Activated CD4-positive, alpha-beta T cell treated with anti-CD3 and anti-CD28 coated beads for 36 hours (primary cell): ENCODE measurements around the gene DIDO1. TPM values are rescaled to one million over a fixed set of nuclear protein-coding genes. Genes with fewer than 3 reads are reported as not detected.

Source experiments
- ATAC-seq: fragments of 200-7000 bp; cut with Tn5 transposase; one replicate; pipeline ENCODE4 v1.10.0; 2021; ENCODE audit warnings: mild to moderate bottlenecking, moderate library complexity
- CTCF ChIA-PET: fragments of 350-600 bp; sonication (Branson Sonifier 250); formaldehyde crosslinking; loops from one replicate; lab custom pipeline; 2021; ENCODE audit warnings: antibody characterized with exemption; lab: Charles Lee
- POLR2A ChIA-PET: fragments of 350-600 bp; sonication (Branson Sonifier 250); formaldehyde crosslinking; loops from one replicate; lab custom pipeline; 2021; ENCODE audit warnings: antibody characterized with exemption, inconsistent platforms; lab: Charles Lee
- DNase-seq: peaks from one replicate; pipeline ENCODE4 v3.0.0-alpha.2; 2020
- H3K27ac Mint-ChIP-seq: one replicate; pipeline ENCODE4 v1.8.0; 2021; ENCODE audit warnings: mixed read lengths
- H3K27me3 Mint-ChIP-seq: one replicate; pipeline ENCODE4 v1.8.0; 2021; ENCODE audit warnings: mixed read lengths
- H3K36me3 Mint-ChIP-seq: one replicate; pipeline ENCODE4 v1.8.0; 2021; ENCODE audit warnings: low read depth, mixed read lengths
- H3K4me1 Mint-ChIP-seq: one replicate; pipeline ENCODE4 v1.8.0; 2021; ENCODE audit warnings: mixed read lengths
- H3K4me3 Mint-ChIP-seq: one replicate; pipeline ENCODE4 v1.8.0; 2021; ENCODE audit warnings: mild to moderate bottlenecking, moderate library complexity, mixed read lengths
- H3K9me3 Mint-ChIP-seq: one replicate; pipeline ENCODE4 v1.8.0; 2021; ENCODE audit warnings: low read depth, mixed read lengths
- intact Hi-C, 2 experiments: fragments of 100-400 bp; cut with DNase I in 1 of 2; cut with micrococcal nuclease in 1 of 2; formaldehyde crosslinking; loops; one replicate each; pipeline versions ENCODE4 v1.14.2 to v1.15.1; 2022 to 2024; cut with DNase I, micrococcal nuclease
- total RNA-seq, 2 experiments: library from RNA; stranded (reverse); gene quantifications; one replicate each; pipeline ENCODE4 v1.2.3, GENCODE V29; 2021

DIDO1 gene
- total RNA-seq, 2 experiments from 2014 or later = 43.7 to 49.7 TPM

GRCh38 chr20:62968378-62969178 is 42.3 kb upstream of the DIDO1 start:
- H3K27me3 Mint-ChIP-seq = peaks cover 15% of the 10 kb centered on the region
- ChIA-PET CTCF (interaction anchor here (0.6 to 1.4 kb wide), 3 partner anchors 14 to 442 kb away, joined by 3 read pairs; no protein-coding TSS in a partner anchor), POLR2A (no interaction called here)
- no peaks in the 10 kb centered on the region for H3K36me3 Mint-ChIP-seq
- H3K9me3 Mint-ChIP-seq = no peaks in the 10 kb centered on the region
- ATAC-seq (no peak), DNase-seq (no peak)
- H3K27ac Mint-ChIP-seq = no peak overlapping the region
- H3K4me1 Mint-ChIP-seq = peaks cover 12% of the 10 kb centered on the region
- intact Hi-C loops = no loop called here
- no peak overlapping the region for H3K4me3 Mint-ChIP-seq

- no peaks in the 10 kb centered on the region for H3K36me3 Mint-ChIP-seq
- no peak overlapping the region for H3K27ac Mint-ChIP-seq
- no peak for ATAC-seq
- ChIA-PET CTCF (interaction anchor here (0.6 to 1.4 kb wide), 2 partner anchors 15 to 41 kb away, joined by 3 read pairs; no protein-coding TSS in a partner anchor), POLR2A (no interaction called here)
- peaks cover 13% of the 10 kb centered on the region for H3K27me3 Mint-ChIP-seq
- no peaks in the 10 kb centered on the region for H3K9me3 Mint-ChIP-seq
- H3K4me1 Mint-ChIP-seq = peaks cover 12% of the 10 kb centered on the region
- no peak overlapping the region for H3K4me3 Mint-ChIP-seq
- no peak for DNase-seq
- intact Hi-C loops = no loop called here
These were observed 41.5 kb upstream of the DIDO1 start for GRCh38 chr20:62967628-62968351.

GRCh38 chr20:62967149-62967501 is 40.8 kb upstream of the DIDO1 start:
- DNase-seq = no peak
- H3K9me3 Mint-ChIP-seq = no peaks in the 10 kb centered on the region
- no peak overlapping the region for H3K27ac Mint-ChIP-seq
- H3K36me3 Mint-ChIP-seq = no peaks in the 10 kb centered on the region
- H3K4me3 Mint-ChIP-seq = no peak overlapping the region
- ChIA-PET CTCF (no interaction called here), POLR2A (no interaction called here)
- H3K4me1 Mint-ChIP-seq = peaks cover 8% of the 10 kb centered on the region
- H3K27me3 Mint-ChIP-seq = peaks cover 10% of the 10 kb centered on the region
- intact Hi-C loops = no loop called here
- ATAC-seq = no peak

- ATAC-seq (no peak), DNase-seq (no peak)
- H3K27ac Mint-ChIP-seq = no peak overlapping the region
- CTCF ChIA-PET = no interaction called here
- peaks cover 2% of the 10 kb centered on the region for H3K4me1 Mint-ChIP-seq
- H3K9me3 Mint-ChIP-seq = no peaks in the 10 kb centered on the region
- POLR2A ChIA-PET = no interaction called here
- no peak overlapping the region for H3K4me3 Mint-ChIP-seq
- peaks cover 3% of the 10 kb centered on the region for H3K27me3 Mint-ChIP-seq
- no peaks in the 10 kb centered on the region for H3K36me3 Mint-ChIP-seq
- intact Hi-C loops = no loop called here
These were observed 40.2 kb upstream of the DIDO1 start for GRCh38 chr20:62966212-62967148.

GRCh38 chr20:62965363-62965771 is 39.1 kb upstream of the DIDO1 start:
- ChIA-PET CTCF (interaction anchor here (0.8 to 1.0 kb wide), 2 partner anchors 10 to 44 kb away, joined by 5 read pairs; no protein-coding TSS in a partner anchor), POLR2A (no interaction called here)
- DNase-seq (no peak), ATAC-seq (no peak)
- H3K27me3 Mint-ChIP-seq = no peaks in the 10 kb centered on the region
- H3K36me3 Mint-ChIP-seq = no peaks in the 10 kb centered on the region
- no peaks in the 10 kb centered on the region for H3K9me3 Mint-ChIP-seq
- no peak overlapping the region for H3K4me3 Mint-ChIP-seq
- H3K4me1 Mint-ChIP-seq = no peaks in the 10 kb centered on the region
- no peak overlapping the region for H3K27ac Mint-ChIP-seq
- intact Hi-C loops = no loop called here

- H3K9me3 Mint-ChIP-seq = no peaks in the 10 kb centered on the region
- ChIA-PET POLR2A (no interaction called here), CTCF (interaction anchor here (0.8 to 1.0 kb wide), 2 partner anchors 10 to 45 kb away, joined by 5 read pairs; no protein-coding TSS in a partner anchor)
- ATAC-seq (no peak), DNase-seq (no peak)
- H3K4me1 Mint-ChIP-seq = no peaks in the 10 kb centered on the region
- intact Hi-C loops = no loop called here
- H3K36me3 Mint-ChIP-seq = no peaks in the 10 kb centered on the region
- H3K27ac Mint-ChIP-seq = no peak overlapping the region
- no peak overlapping the region for H3K4me3 Mint-ChIP-seq
- H3K27me3 Mint-ChIP-seq = no peaks in the 10 kb centered on the region
These were observed 38.4 kb upstream of the DIDO1 start for GRCh38 chr20:62964700-62965099.

GRCh38 chr20:62963614-62964397 is 37.5 kb upstream of the DIDO1 start:
- ChIA-PET POLR2A (no interaction called here), CTCF (interaction anchor here (0.8 kb wide), 1 partner anchor 56 kb away, joined by 4 read pairs; no protein-coding TSS in a partner anchor)
- intact Hi-C loops = no loop called here
- DNase-seq (no peak), ATAC-seq (no peak)
- no peaks in the 10 kb centered on the region for H3K9me3 Mint-ChIP-seq
- no peaks in the 10 kb centered on the region for H3K36me3 Mint-ChIP-seq
- H3K4me1 Mint-ChIP-seq = no peaks in the 10 kb centered on the region
- H3K27me3 Mint-ChIP-seq = no peaks in the 10 kb centered on the region
- H3K27ac Mint-ChIP-seq = no peak overlapping the region
- no peak overlapping the region for H3K4me3 Mint-ChIP-seq

- ChIA-PET POLR2A (no interaction called here), CTCF (interaction anchor here (0.8 kb wide), 1 partner anchor 56 kb away, joined by 4 read pairs; no protein-coding TSS in a partner anchor)
- DNase-seq (no peak), ATAC-seq (no peak)
- Mint-ChIP-seq H3K4me3 (no peak overlapping the region), H3K9me3 (no peaks in the 10 kb centered on the region), H3K27me3 (no peaks in the 10 kb centered on the region), H3K36me3 (no peaks in the 10 kb centered on the region), H3K4me1 (no peaks in the 10 kb centered on the region), H3K27ac (no peak overlapping the region)
- intact Hi-C loops = no loop called here
These were observed 36.7 kb upstream of the DIDO1 start for GRCh38 chr20:62962891-62963613.

GRCh38 chr20:62962221-62962879 is 36.0 kb upstream of the DIDO1 start:
- Mint-ChIP-seq H3K36me3 (no peaks in the 10 kb centered on the region), H3K27me3 (no peaks in the 10 kb centered on the region), H3K4me1 (no peaks in the 10 kb centered on the region), H3K9me3 (no peaks in the 10 kb centered on the region), H3K4me3 (no peak overlapping the region), H3K27ac (no peak overlapping the region)
- ChIA-PET POLR2A (no interaction called here), CTCF (no interaction called here)
- intact Hi-C loops = no loop called here
- ATAC-seq = no peak
- no peak for DNase-seq

- Mint-ChIP-seq H3K27me3 (no peaks in the 10 kb centered on the region), H3K4me3 (no peak overlapping the region), H3K27ac (no peak overlapping the region), H3K4me1 (no peaks in the 10 kb centered on the region), H3K36me3 (no peaks in the 10 kb centered on the region), H3K9me3 (no peaks in the 10 kb centered on the region)
- ChIA-PET CTCF (no interaction called here), POLR2A (no interaction called here)
- intact Hi-C loops = no loop called here
- no peak for ATAC-seq
- DNase-seq = no peak
These were observed 35.5 kb upstream of the DIDO1 start for GRCh38 chr20:62961799-62962198.
